DND-41 (cell line): Measurements from ENCODE around the gene LRRFIP2.

Source experiments
- ATAC-seq: fragments of 200-7000 bp; cut with Tn5 transposase; 3 replicates; pipeline ENCODE4 v1.9.1; 2021; ENCODE audit warnings: low read depth; ENCODE audit not compliant: insufficient read depth
- DNase-seq: peaks from one replicate; pipeline ENCODE4 v3.0.0-alpha.2; 2020
- H2AFZ ChIP-seq: 2 replicates; pipeline ENCODE4 v1.6.0; 2012; ENCODE audit warnings: low read depth, low read length
- H3K27ac ChIP-seq: 2 replicates; pipeline ENCODE4 v1.5.1; 2012; ENCODE audit warnings: low read length, inconsistent platforms
- H3K27me3 ChIP-seq: fragments of 200-600 bp; sonication (generic); 2 replicates; pipeline ENCODE4 v1.6.0; 2012; ENCODE audit warnings: low read length, mild to moderate bottlenecking, inconsistent platforms; ENCODE audit not compliant: insufficient read depth, poor library complexity
- H3K36me3 ChIP-seq: 2 replicates; pipeline ENCODE4 v1.5.1; 2012; ENCODE audit warnings: low read length, inconsistent platforms; ENCODE audit not compliant: insufficient read depth
- H3K4me1 ChIP-seq: 2 replicates; pipeline ENCODE4 v1.5.1; 2012; ENCODE audit warnings: mild to moderate bottlenecking, low read length; ENCODE audit not compliant: insufficient read depth
- H3K4me2 ChIP-seq: 2 replicates; pipeline ENCODE4 v1.6.0; 2012; ENCODE audit warnings: mild to moderate bottlenecking, moderate library complexity, low read length, inconsistent platforms; ENCODE audit not compliant: insufficient read depth
- H3K4me3 ChIP-seq, 2 experiments: fragments of 200-600 bp in 1 of 2; shearing (Covaris generic) in 1 of 2; 2 replicates each; pipeline ENCODE4 v1.5.1; 2012 to 2016; ENCODE audit warnings: inconsistent platforms in 2 of 2, low read length in 2 of 2, mild to moderate bottlenecking in 2 of 2, low read depth in 1 of 2, moderate library complexity in 1 of 2
- H3K79me2 ChIP-seq: 2 replicates; pipeline ENCODE4 v1.6.0; 2012; ENCODE audit warnings: low read length, inconsistent platforms; ENCODE audit not compliant: insufficient read depth
- H3K9ac ChIP-seq: 2 replicates; pipeline ENCODE4 v1.6.0; 2012; ENCODE audit warnings: low read depth, mild to moderate bottlenecking, inconsistent platforms, low read length, moderate library complexity
- H3K9me3 ChIP-seq: 2 replicates; pipeline ENCODE4 v1.5.1; 2012; ENCODE audit warnings: low read length, moderate library complexity, mild to moderate bottlenecking, inconsistent platforms; ENCODE audit not compliant: insufficient read depth, severe bottlenecking
- H4K20me1 ChIP-seq: 2 replicates; pipeline ENCODE4 v1.6.0; 2012; ENCODE audit warnings: low read length; ENCODE audit not compliant: insufficient read depth
- EZH2 ChIP-seq: IDR thresholded peaks from 3 replicates; pipeline ENCODE4 v1.6.1; 2012; ENCODE audit warnings: borderline replicate concordance, low read depth, mild to moderate bottlenecking, moderate library complexity, low read length, inconsistent platforms; ENCODE audit not compliant: severe bottlenecking
- TF ChIP-seq, protein P1 (sequence below): IDR thresholded peaks from 2 replicates; pipeline ENCODE4 v1.5.1; 2012; ENCODE audit warnings: borderline replicate concordance, low read length, moderate library complexity, mild to moderate bottlenecking; ENCODE audit not compliant: poor library complexity, severe bottlenecking; ENCODE audit errors: extremely low read depth

LRRFIP2 gene

DNA sequence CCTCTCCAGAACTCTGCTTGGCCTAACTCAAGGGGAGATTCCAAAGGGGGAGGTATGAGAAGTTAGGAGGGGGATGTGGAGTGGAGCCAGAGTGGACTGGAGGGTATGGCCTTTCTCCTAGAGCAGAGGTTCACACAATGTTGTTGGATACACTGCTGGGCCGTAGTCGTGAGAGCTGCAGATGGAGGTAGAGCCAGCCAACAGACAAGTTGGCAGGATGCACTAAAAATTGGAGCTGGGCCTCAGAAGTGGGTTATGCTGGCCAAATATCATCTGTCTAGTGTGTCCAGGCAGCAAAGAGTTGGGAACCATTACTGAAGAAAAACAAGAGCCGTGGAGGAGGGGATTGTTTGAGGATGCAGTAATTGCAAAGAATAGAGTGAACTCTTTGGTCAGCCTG, 27.7 kb upstream of the LRRFIP2 start:
- no peaks in the 10 kb centered on the region for H3K79me2 ChIP-seq
- no peaks in the 10 kb centered on the region for H3K9me3 ChIP-seq
- no peak overlapping the region for H3K9ac ChIP-seq
- H3K27me3 ChIP-seq = no peaks in the 10 kb centered on the region
- DNase-seq (no peak), ATAC-seq (no peak)
- no peak overlapping the region for H2AFZ ChIP-seq
- H3K36me3 ChIP-seq = no peaks in the 10 kb centered on the region
- H3K4me2 ChIP-seq = no peak overlapping the region
- no peak overlapping the region for H3K27ac ChIP-seq
- H3K4me1 ChIP-seq = no peaks in the 10 kb centered on the region
- H3K4me3 ChIP-seq = no peak overlapping the region
- H4K20me1 ChIP-seq = no peaks in the 10 kb centered on the region
- no peak for TF ChIP-seq EZH2
- TF ChIP-seq, protein P1, sequence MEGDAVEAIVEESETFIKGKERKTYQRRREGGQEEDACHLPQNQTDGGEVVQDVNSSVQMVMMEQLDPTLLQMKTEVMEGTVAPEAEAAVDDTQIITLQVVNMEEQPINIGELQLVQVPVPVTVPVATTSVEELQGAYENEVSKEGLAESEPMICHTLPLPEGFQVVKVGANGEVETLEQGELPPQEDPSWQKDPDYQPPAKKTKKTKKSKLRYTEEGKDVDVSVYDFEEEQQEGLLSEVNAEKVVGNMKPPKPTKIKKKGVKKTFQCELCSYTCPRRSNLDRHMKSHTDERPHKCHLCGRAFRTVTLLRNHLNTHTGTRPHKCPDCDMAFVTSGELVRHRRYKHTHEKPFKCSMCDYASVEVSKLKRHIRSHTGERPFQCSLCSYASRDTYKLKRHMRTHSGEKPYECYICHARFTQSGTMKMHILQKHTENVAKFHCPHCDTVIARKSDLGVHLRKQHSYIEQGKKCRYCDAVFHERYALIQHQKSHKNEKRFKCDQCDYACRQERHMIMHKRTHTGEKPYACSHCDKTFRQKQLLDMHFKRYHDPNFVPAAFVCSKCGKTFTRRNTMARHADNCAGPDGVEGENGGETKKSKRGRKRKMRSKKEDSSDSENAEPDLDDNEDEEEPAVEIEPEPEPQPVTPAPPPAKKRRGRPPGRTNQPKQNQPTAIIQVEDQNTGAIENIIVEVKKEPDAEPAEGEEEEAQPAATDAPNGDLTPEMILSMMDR = no peak

DNA sequence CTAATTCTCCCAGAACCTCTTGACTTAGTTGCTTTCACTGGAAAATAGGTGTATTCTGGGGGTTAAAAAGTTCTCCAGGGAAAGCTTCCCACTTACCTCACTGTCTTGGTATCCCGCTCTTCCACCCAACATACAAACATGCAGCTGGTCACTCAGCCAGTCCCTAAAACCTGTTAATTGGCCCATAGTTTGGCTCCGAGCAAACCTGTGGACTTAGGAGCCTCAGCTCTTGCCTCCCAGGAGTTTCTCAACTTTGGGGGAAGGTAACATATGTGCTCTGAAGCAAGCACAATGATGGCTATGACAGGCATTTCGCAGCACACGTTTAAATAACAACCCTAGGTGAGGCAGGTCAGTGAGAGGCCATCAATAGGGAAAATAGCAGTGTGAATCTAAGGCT, 25.8 kb upstream of the LRRFIP2 start:
- Histone ChIP-seq H3K9ac (no peak overlapping the region), H3K27ac (no peak overlapping the region)

DNA sequence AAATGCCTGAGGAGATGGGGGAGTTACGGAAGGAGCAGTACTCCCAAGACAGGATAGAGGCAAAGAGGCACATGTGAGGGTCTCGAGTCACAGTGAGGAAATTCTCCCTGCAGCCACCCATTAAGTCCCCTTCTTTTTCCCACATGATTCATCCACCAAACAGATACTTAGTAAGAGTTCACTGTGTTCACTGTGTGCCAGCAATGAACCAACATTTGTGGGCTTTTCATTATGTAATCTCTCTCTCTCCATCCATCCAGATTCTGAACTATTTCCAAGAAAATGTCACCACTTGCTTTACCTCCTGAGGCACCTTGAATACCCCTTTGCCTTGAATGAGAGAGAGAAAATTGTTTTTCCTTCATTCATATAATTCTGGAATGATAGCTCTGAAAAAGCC, 24.6 kb upstream of the LRRFIP2 start:
- no peaks in the 10 kb centered on the region for H3K9me3 ChIP-seq
- H3K79me2 ChIP-seq = no peaks in the 10 kb centered on the region
- DNase-seq (no peak), ATAC-seq (no peak)
- H3K4me1 ChIP-seq = no peaks in the 10 kb centered on the region
- no peak overlapping the region for H3K9ac ChIP-seq
- no peak overlapping the region for H3K27ac ChIP-seq
- H2AFZ ChIP-seq = no peak overlapping the region
- H3K27me3 ChIP-seq = no peaks in the 10 kb centered on the region
- H3K4me3 ChIP-seq = no peak overlapping the region
- H3K36me3 ChIP-seq = no peaks in the 10 kb centered on the region
- TF ChIP-seq EZH2 = no peak
- TF ChIP-seq, protein P1 = no peak
- H3K4me2 ChIP-seq = no peak overlapping the region
- no peaks in the 10 kb centered on the region for H4K20me1 ChIP-seq

More for the DNA sequence above, 25.8 kb upstream of the LRRFIP2 start:
- DNase-seq (no peak), ATAC-seq (no peak)
- Histone ChIP-seq H3K36me3 (no peaks in the 10 kb centered on the region), H2AFZ (no peak overlapping the region; the same call in 1 of the 2 replicates), H3K4me3 (no peak overlapping the region), H3K9me3 (no peaks in the 10 kb centered on the region), H3K79me2 (no peaks in the 10 kb centered on the region), H4K20me1 (no peaks in the 10 kb centered on the region), H3K27me3 (no peaks in the 10 kb centered on the region), H3K4me1 (no peaks in the 10 kb centered on the region), H3K4me2 (no peak overlapping the region)
- TF ChIP-seq, protein P1 = no peak
- no peak for TF ChIP-seq EZH2

DNA sequence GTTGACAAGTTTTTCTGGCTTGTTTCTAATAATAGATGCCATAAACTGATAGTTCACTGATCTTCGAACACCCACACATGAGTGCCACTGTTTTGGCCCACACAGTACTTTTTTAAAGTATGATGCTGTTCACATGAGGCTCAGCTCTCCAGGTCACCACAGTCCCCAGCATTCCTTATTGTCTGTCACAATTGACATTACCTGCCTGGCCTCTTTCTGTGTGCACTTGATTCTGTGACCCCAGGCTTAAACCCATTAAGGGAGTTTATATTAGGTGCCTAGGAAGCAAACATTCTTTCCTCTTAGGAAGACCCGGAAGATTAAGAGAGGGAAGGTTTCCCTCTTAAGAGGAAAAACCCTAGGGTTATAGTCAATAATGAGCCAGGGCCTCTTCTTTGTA, 24.2 kb upstream of the LRRFIP2 start:
- no peaks in the 10 kb centered on the region for H3K4me1 ChIP-seq
- TF ChIP-seq, protein P1 = no peak
- no peak for TF ChIP-seq EZH2
- DNase-seq = no peak
- H3K4me2 ChIP-seq = no peak overlapping the region
- H3K9me3 ChIP-seq = no peaks in the 10 kb centered on the region
- H3K36me3 ChIP-seq = no peaks in the 10 kb centered on the region
- H3K9ac ChIP-seq = no peak overlapping the region
- H4K20me1 ChIP-seq = no peaks in the 10 kb centered on the region
- no peak overlapping the region for H2AFZ ChIP-seq
- H3K4me3 ChIP-seq = no peak overlapping the region
- H3K27ac ChIP-seq = no peak overlapping the region
- H3K27me3 ChIP-seq = no peaks in the 10 kb centered on the region
- H3K79me2 ChIP-seq = no peaks in the 10 kb centered on the region
- ATAC-seq = no peak
